CD4-positive, alpha-beta T cell (primary cell): ENCODE results near the gene SLC19A1. TPM values are rescaled to one million over a fixed set of nuclear protein-coding genes. Genes with fewer than 3 reads are reported as not detected.

Experiments
- ATAC-seq: fragments of 200-7000 bp; cut with Tn5 transposase; one replicate; pipeline ENCODE4 v1.10.0; 2022; ENCODE audit warnings: mild to moderate bottlenecking; ENCODE audit not compliant: poor library complexity
- CTCF ChIA-PET: fragments of 350-600 bp; sonication (Branson Sonifier 250); formaldehyde crosslinking; loops from one replicate; lab custom pipeline; 2021; ENCODE audit warnings: antibody characterized with exemption, inconsistent platforms; lab: Charles Lee
- POLR2A ChIA-PET: fragments of 350-600 bp; sonication (Branson Sonifier 250); formaldehyde crosslinking; loops from one replicate; lab custom pipeline; 2021; ENCODE audit warnings: antibody characterized with exemption, inconsistent platforms; lab: Charles Lee
- DNase-seq, 14 experiments: peaks; one replicate each; pipeline ENCODE4 v3.0.0-alpha.2; 2013 to 2020; ENCODE audit warnings: mixed read lengths in 2 of 14
- H3K27ac ChIP-seq, 2 donors: one replicate each; pipeline versions ENCODE4 v1.5.1 to v1.7.0; 2013; ENCODE audit warnings: low read length in 2 of 2, low read depth in 1 of 2, mild to moderate bottlenecking in 1 of 2
- H3K27me3 ChIP-seq, 2 experiments: 1 replicate in 1 of 2; 2 replicates in 1 of 2; pipeline versions ENCODE4 v1.6.1 to v1.7.0; 2013; ENCODE audit warnings: low read length in 2 of 2, control low read depth in 1 of 2, mild to moderate bottlenecking in 1 of 2, moderate library complexity in 1 of 2; ENCODE audit not compliant: insufficient read depth in 2 of 2, control insufficient read depth in 1 of 2
- H3K36me3 ChIP-seq: one replicate; pipeline ENCODE4 v1.6.1; 2013; ENCODE audit warnings: low read length, control low read depth; ENCODE audit not compliant: insufficient read depth
- H3K4me1 ChIP-seq: one replicate; pipeline ENCODE4 v1.6.1; 2013; ENCODE audit warnings: low read length, control low read depth; ENCODE audit not compliant: insufficient read depth
- H3K4me3 ChIP-seq: one replicate; pipeline ENCODE4 v1.5.1; 2013; ENCODE audit warnings: mild to moderate bottlenecking, low read length, moderate library complexity
- H3K9me3 ChIP-seq, 2 experiments: 1 replicate in 1 of 2; 2 replicates in 1 of 2; pipeline versions ENCODE4 v1.6.1 to v1.7.0; 2013; ENCODE audit warnings: low read length in 2 of 2, mild to moderate bottlenecking in 2 of 2, control low read depth in 1 of 2, moderate library complexity in 1 of 2; ENCODE audit not compliant: control insufficient read depth in 1 of 2, insufficient read depth in 1 of 2
- H3K27ac Mint-ChIP-seq: one replicate; pipeline ENCODE4 v1.8.0; 2020; ENCODE audit warnings: mixed read lengths
- H3K27me3 Mint-ChIP-seq: one replicate; pipeline ENCODE4 v1.8.0; 2021; ENCODE audit warnings: mixed read lengths
- H3K36me3 Mint-ChIP-seq: one replicate; pipeline ENCODE4 v1.8.0; 2021; ENCODE audit warnings: low read depth, mixed read lengths
- H3K4me1 Mint-ChIP-seq: one replicate; pipeline ENCODE4 v1.8.0; 2021; ENCODE audit warnings: low read depth, mixed read lengths
- H3K4me3 Mint-ChIP-seq: one replicate; pipeline ENCODE4 v1.8.0; 2020; ENCODE audit warnings: mild to moderate bottlenecking, mixed read lengths
- H3K9me3 Mint-ChIP-seq: one replicate; pipeline ENCODE4 v1.8.0; 2020; ENCODE audit warnings: mixed read lengths
- CTCF ChIP-seq: fragments of 200-600 bp; IDR thresholded peaks from one replicate; pipeline ENCODE4 v1.8.0; 2022; ENCODE audit warnings: antibody characterized with exemption, mild to moderate bottlenecking
- intact Hi-C, 2 experiments: fragments of 100-400 bp; cut with DNase I in 1 of 2; cut with micrococcal nuclease in 1 of 2; formaldehyde crosslinking; loops; one replicate each; pipeline versions ENCODE4 v1.15.1 to v1.9.0; 2023 to 2025; cut with DNase I, micrococcal nuclease
- total RNA-seq, 174 experiments: library from RNA in 2 of 174; stranded (reverse) in 2 of 174; gene quantifications; one replicate each; pipeline ENCODE4 v1.2.3 and lab custom pipeline; 2021 to 2026

Gene SLC19A1
- total RNA-seq, 2 experiments from 2014 or later: 11.5 to 12.0 TPM

- CTCF ChIA-PET: no interaction called here
- H3K9me3 ChIP-seq: no peaks in the 10 kb centered on the region
- no peak overlapping the region for H3K27ac ChIP-seq
- no peak for TF ChIP-seq CTCF
- H3K4me1 Mint-ChIP-seq: peaks cover 5% of the 10 kb centered on the region
- ATAC-seq (no peak), DNase-seq (no peak)
- intact Hi-C loops: no loop called here
- no peak overlapping the region for H3K4me3 Mint-ChIP-seq
- POLR2A ChIA-PET: interaction anchor here (0.9 to 1.2 kb wide), 2 partner anchors 11 to 14 kb away, joined by 3 to 4 read pairs; no protein-coding TSS in a partner anchor
- peaks cover 7% of the 10 kb centered on the region for H3K27me3 Mint-ChIP-seq
- no peaks in the 10 kb centered on the region for H3K27me3 ChIP-seq
- no peaks in the 10 kb centered on the region for H3K36me3 ChIP-seq
- H3K36me3 Mint-ChIP-seq: no peaks in the 10 kb centered on the region
- no peak overlapping the region for H3K27ac Mint-ChIP-seq
- H3K4me1 ChIP-seq: peaks cover 33% of the 10 kb centered on the region
- no peaks in the 10 kb centered on the region for H3K9me3 Mint-ChIP-seq
- no peak overlapping the region for H3K4me3 ChIP-seq
These were observed 73.3 kb downstream of the SLC19A1 start for GRCh38 chr21:45468971-45469272.

- H3K36me3 Mint-ChIP-seq: no peaks in the 10 kb centered on the region
- Histone ChIP-seq H3K4me3 (no peak overlapping the region), H3K27ac (no peak overlapping the region), H3K4me1 (peaks cover 27% of the 10 kb centered on the region), H3K9me3 (no peaks in the 10 kb centered on the region), H3K27me3 (no peaks in the 10 kb centered on the region), H3K36me3 (no peaks in the 10 kb centered on the region)
- ChIA-PET POLR2A (interaction anchor here (1.2 kb wide), 1 partner anchor 12 kb away, joined by 4 read pairs; no protein-coding TSS in a partner anchor), CTCF (no interaction called here)
- TF ChIP-seq CTCF: no peak
- ATAC-seq (no peak), DNase-seq (no peak)
- H3K27ac Mint-ChIP-seq: no peak overlapping the region
- peaks cover 7% of the 10 kb centered on the region for H3K27me3 Mint-ChIP-seq
- no peaks in the 10 kb centered on the region for H3K9me3 Mint-ChIP-seq
- H3K4me3 Mint-ChIP-seq: no peak overlapping the region
- intact Hi-C loops: no loop called here
- peaks cover 5% of the 10 kb centered on the region for H3K4me1 Mint-ChIP-seq
These were observed 73.9 kb downstream of the SLC19A1 start for GRCh38 chr21:45468051-45468970.

- Histone ChIP-seq H3K27ac (no peak overlapping the region), H3K4me1 (peaks cover 19% of the 10 kb centered on the region), H3K9me3 (peaks cover 0 to 2% of the 10 kb centered on the region in 2 experiments), H3K4me3 (no peak overlapping the region), H3K36me3 (no peaks in the 10 kb centered on the region), H3K27me3 (peaks cover 0 to 2% of the 10 kb centered on the region in 2 experiments)
- no peak overlapping the region for H3K4me3 Mint-ChIP-seq
- H3K9me3 Mint-ChIP-seq: peaks cover 4% of the 10 kb centered on the region
- H3K27me3 Mint-ChIP-seq: peaks cover 7% of the 10 kb centered on the region
- TF ChIP-seq CTCF: no peak
- ChIA-PET POLR2A (no interaction called here), CTCF (no interaction called here)
- intact Hi-C loops: no loop called here
- H3K36me3 Mint-ChIP-seq: no peaks in the 10 kb centered on the region
- ATAC-seq (no peak), DNase-seq (no peak)
- peaks cover 5% of the 10 kb centered on the region for H3K4me1 Mint-ChIP-seq
- no peak overlapping the region for H3K27ac Mint-ChIP-seq
These were observed 74.9 kb downstream of the SLC19A1 start for GRCh38 chr21:45467221-45467779.
